Caco-2 (cell line): ENCODE data around the gene AMH. TPM values are rescaled to one million over a fixed set of nuclear protein-coding genes. Genes with fewer than 3 reads are reported as not detected.

ENCODE experiments used
- BruUV-seq: library from RNA; stranded (reverse); fragments of 400-500 nt; replicated peaks from 2 replicates; lab custom pipeline; 2021; lab: Mats Ljungman, UMichigan
- CTCF ChIA-PET: fragments of 300-600 bp; sonication (Branson Sonifier 250); formaldehyde crosslinking; loops from one replicate; lab custom pipeline; 2022; ENCODE audit warnings: antibody characterized with exemption; lab: Charles Lee
- POLR2A ChIA-PET: fragments of 300-600 bp; sonication (Branson Sonifier 250); formaldehyde crosslinking; loops from one replicate; lab custom pipeline; 2022; ENCODE audit warnings: antibody characterized with exemption; lab: Charles Lee
- DNase-seq, 2 experiments: peaks; one replicate each; pipeline versions ENCODE4 v3.0.0 to v3.0.0-alpha.2; 2020 to 2022
- H3K27me3 ChIP-seq: replicated peaks from 2 replicates; pipeline ENCODE4 v1.6.0; 2011; ENCODE audit warnings: low read length; ENCODE audit not compliant: control insufficient read depth, insufficient read depth
- H3K36me3 ChIP-seq: 2 replicates; pipeline ENCODE4 v1.5.1; 2011; ENCODE audit warnings: low read length; ENCODE audit not compliant: control insufficient read depth, insufficient read depth
- H3K4me1 ChIP-seq: fragments of 250-450 bp; sonication (Bioruptor Pico); 2 replicates; pipeline ENCODE4 v1.5.1; 2020; ENCODE audit warnings: mild to moderate bottlenecking
- H3K4me3 ChIP-seq: 2 replicates; pipeline ENCODE4 v1.5.1; 2011; ENCODE audit warnings: low read depth, mild to moderate bottlenecking, control low read depth, low read length
- H3K9me3 ChIP-seq: fragments of 250-450 bp; sonication (Bioruptor Pico); 2 replicates; pipeline ENCODE4 v1.5.1; 2020; ENCODE audit warnings: mild to moderate bottlenecking, moderate library complexity
- H3K27ac Mint-ChIP-seq: one replicate; pipeline ENCODE4 v1.8.0; 2022; ENCODE audit warnings: mixed read lengths; ENCODE audit not compliant: unreplicated experiment
- H3K27me3 Mint-ChIP-seq: one replicate; pipeline ENCODE4 v1.8.0; 2022; ENCODE audit warnings: mixed read lengths; ENCODE audit not compliant: insufficient read depth, unreplicated experiment
- H3K36me3 Mint-ChIP-seq: one replicate; pipeline ENCODE4 v1.8.0; 2022; ENCODE audit warnings: mild to moderate bottlenecking, mixed read lengths; ENCODE audit not compliant: insufficient read depth, unreplicated experiment
- H3K4me1 Mint-ChIP-seq: one replicate; pipeline ENCODE4 v1.8.0; 2022; ENCODE audit warnings: low read depth, mixed read lengths; ENCODE audit not compliant: unreplicated experiment
- H3K4me3 Mint-ChIP-seq: one replicate; pipeline ENCODE4 v1.8.0; 2022; ENCODE audit warnings: mild to moderate bottlenecking, moderate library complexity, mixed read lengths; ENCODE audit not compliant: unreplicated experiment
- H3K9me3 Mint-ChIP-seq: one replicate; pipeline ENCODE4 v1.8.0; 2022; ENCODE audit warnings: mixed read lengths; ENCODE audit not compliant: unreplicated experiment
- intact Hi-C: fragments of 100-400 bp; cut with micrococcal nuclease; formaldehyde crosslinking; loops from one replicate; pipeline ENCODE4 v1.10.0; 2022; ENCODE audit not compliant: unreplicated experiment
- total RNA-seq: library from RNA; stranded (reverse); gene quantifications from 2 replicates; pipeline ENCODE4 v1.2.3, GENCODE V29; 2022
- TF ChIP-seq, protein P1 (sequence below), 2 experiments: fragments of 200-600 bp in 1 of 2; IDR thresholded peaks; 1 replicate in 1 of 2; 2 replicates in 1 of 2; pipeline versions ENCODE4 v1.5.1 to v1.8.0; 2011 to 2022; ENCODE audit warnings: antibody characterized with exemption in 1 of 2, control low read depth in 1 of 2, inconsistent platforms in 1 of 2, low read depth in 1 of 2, low read length in 1 of 2, mild to moderate bottlenecking in 1 of 2, moderate library complexity in 1 of 2; ENCODE audit not compliant: insufficient read depth in 1 of 2, severe bottlenecking in 1 of 2, unreplicated experiment in 1 of 2

Gene AMH
- total RNA-seq, 1 experiment from 2014 or later, result 19.4 TPM

DNA sequence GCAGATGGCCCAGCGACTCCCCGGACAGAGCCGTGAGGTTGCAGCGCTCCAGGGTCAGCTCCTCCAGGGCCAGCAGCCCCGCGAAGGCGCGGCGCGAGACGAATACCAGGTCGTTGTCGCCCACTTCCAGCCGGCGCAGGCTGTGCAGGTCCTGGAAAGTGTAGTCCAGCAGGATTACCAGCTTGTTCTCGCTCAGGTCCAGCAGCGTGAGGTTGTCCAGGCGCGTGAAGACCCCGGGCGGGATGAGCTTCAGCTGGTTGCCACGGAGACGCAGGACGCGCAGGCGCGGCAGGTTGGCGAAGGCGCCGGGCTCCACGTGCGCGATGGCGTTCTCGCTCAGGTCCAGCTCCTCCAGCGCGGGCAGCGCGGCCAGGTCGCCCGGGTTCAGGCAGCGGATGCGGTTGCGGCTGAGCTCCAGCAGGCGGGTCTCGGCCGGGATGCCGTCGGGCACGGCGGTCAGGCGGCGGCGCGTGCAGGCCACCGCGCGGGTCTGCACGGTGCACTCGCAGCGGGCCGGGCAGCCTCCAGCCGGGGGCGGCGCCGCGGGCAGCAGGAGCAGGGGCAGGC lies 42.1 kb downstream of the AMH start:
- ChIA-PET CTCF (no interaction called here), POLR2A (no interaction called here)
- no TSS peak for BruUV-seq
- Mint-ChIP-seq H3K27ac (no peak overlapping the region), H3K4me3 (peak overlapping the region; percentile 61), H3K9me3 (no peaks in the 10 kb centered on the region), H3K36me3 (peaks cover 6% of the 10 kb centered on the region), H3K4me1 (no peaks in the 10 kb centered on the region), H3K27me3 (peaks cover 17% of the 10 kb centered on the region)
- peak in 1 of 2 experiments; percentile 49 for DNase-seq
- Histone ChIP-seq H3K4me3 (peak overlapping the region; percentile 25), H3K27me3 (peaks cover 2% of the 10 kb centered on the region), H3K4me1 (peaks cover 13% of the 10 kb centered on the region), H3K9me3 (no peaks in the 10 kb centered on the region), H3K36me3 (no peaks in the 10 kb centered on the region)
- TF ChIP-seq, protein P1, sequence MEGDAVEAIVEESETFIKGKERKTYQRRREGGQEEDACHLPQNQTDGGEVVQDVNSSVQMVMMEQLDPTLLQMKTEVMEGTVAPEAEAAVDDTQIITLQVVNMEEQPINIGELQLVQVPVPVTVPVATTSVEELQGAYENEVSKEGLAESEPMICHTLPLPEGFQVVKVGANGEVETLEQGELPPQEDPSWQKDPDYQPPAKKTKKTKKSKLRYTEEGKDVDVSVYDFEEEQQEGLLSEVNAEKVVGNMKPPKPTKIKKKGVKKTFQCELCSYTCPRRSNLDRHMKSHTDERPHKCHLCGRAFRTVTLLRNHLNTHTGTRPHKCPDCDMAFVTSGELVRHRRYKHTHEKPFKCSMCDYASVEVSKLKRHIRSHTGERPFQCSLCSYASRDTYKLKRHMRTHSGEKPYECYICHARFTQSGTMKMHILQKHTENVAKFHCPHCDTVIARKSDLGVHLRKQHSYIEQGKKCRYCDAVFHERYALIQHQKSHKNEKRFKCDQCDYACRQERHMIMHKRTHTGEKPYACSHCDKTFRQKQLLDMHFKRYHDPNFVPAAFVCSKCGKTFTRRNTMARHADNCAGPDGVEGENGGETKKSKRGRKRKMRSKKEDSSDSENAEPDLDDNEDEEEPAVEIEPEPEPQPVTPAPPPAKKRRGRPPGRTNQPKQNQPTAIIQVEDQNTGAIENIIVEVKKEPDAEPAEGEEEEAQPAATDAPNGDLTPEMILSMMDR (IDR thresholded peaks at IDR 0.05; ENCODE audit: insufficient read depth in 1 of 2, low read depth in 1 of 2, low read length in 1 of 2, severe bottlenecking in 1 of 2, unreplicated experiment in 1 of 2), result no peak
- intact Hi-C loops, result no loop called here

DNA sequence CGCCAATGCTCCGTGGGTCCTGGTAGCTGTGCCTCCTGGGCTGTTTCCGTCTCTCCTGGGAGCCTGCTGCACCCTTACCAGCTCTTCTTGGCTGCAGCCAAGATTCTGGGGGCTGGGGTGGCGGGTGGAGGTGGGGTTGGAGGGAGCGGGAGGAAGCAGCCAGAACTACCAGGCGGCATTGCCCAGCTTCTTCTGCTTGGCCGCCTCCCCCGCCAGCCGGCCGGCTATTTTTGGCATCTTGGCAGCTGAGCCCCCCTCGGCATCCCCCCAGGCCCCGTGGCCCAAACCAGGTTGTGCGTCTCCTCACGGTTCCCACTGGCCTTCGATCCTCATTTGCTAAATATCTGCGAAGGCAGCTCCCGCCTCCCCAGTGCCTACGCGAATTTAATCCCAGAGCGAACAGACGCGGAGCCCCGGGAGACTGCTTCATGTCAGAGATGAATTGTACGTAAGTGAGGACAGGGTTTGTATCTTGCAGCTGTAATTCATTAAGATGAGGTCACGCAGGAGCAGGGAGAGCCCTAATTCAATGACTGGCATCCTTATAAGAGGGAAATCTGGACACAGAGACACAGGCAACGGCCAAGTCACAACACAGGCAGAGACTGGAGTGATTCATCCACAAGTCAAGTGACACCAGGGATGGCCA lies 45.7 kb downstream of the AMH start:
- H3K4me3 Mint-ChIP-seq, result no peak overlapping the region
- H3K4me1 Mint-ChIP-seq, result no peaks in the 10 kb centered on the region
- no peak for DNase-seq
- H3K27me3 Mint-ChIP-seq, result peaks cover 9% of the 10 kb centered on the region
- Histone ChIP-seq H3K4me3 (no peak overlapping the region), H3K9me3 (no peaks in the 10 kb centered on the region), H3K36me3 (no peaks in the 10 kb centered on the region), H3K4me1 (peaks cover 13% of the 10 kb centered on the region), H3K27me3 (peaks cover 2% of the 10 kb centered on the region; the same call in 1 of the 2 replicates)
- no peak overlapping the region for H3K27ac Mint-ChIP-seq
- TF ChIP-seq, protein P1 (IDR thresholded peaks at IDR 0.05; ENCODE audit: insufficient read depth in 1 of 2, low read depth in 1 of 2, low read length in 1 of 2, severe bottlenecking in 1 of 2, unreplicated experiment in 1 of 2), result no peak
- H3K9me3 Mint-ChIP-seq, result no peaks in the 10 kb centered on the region
- intact Hi-C loops, result no loop called here
- H3K36me3 Mint-ChIP-seq, result peaks cover 6% of the 10 kb centered on the region
- BruUV-seq, result no TSS peak
- ChIA-PET CTCF (interaction anchor here (0.6 kb wide), 1 partner anchor 468 kb away, joined by 3 read pairs; no protein-coding TSS in a partner anchor), POLR2A (interaction anchor here (0.6 kb wide), 1 partner anchor 45 kb away, joined by 5 read pairs; no protein-coding TSS in a partner anchor)

DNA sequence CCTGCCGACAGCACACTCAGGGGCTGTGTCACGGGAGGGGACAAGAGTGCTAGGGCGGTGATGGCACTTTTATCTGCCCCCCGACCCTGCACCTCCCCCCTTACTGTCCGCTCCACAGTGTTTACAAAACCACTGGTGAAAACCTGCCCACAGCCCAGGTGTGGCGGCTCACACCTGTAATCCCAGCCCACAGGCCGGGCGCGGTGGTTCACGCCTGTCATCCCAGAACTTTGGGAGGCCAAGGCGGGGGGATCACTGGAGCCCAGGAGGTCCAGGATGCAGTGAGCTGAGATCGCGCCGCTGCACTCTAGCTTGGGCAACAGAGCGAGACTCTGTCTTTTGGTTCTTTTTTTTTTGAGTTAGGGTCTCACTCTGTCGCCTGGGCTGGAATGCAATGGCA lies 47.0 kb downstream of the AMH start:
- Mint-ChIP-seq H3K27me3 (peaks cover 7% of the 10 kb centered on the region), H3K36me3 (peaks cover 4% of the 10 kb centered on the region), H3K27ac (no peak overlapping the region), H3K4me1 (no peaks in the 10 kb centered on the region), H3K4me3 (no peak overlapping the region), H3K9me3 (no peaks in the 10 kb centered on the region)
- peaks cover 2% of the 10 kb centered on the region; the same call in 1 of the 2 replicates for H3K27me3 ChIP-seq
- no TSS peak for BruUV-seq
- no peaks in the 10 kb centered on the region for H3K9me3 ChIP-seq
- CTCF ChIA-PET, result no interaction called here
- H3K4me3 ChIP-seq, result no peak overlapping the region
- H3K36me3 ChIP-seq, result no peaks in the 10 kb centered on the region
- TF ChIP-seq, protein P1 (IDR thresholded peaks at IDR 0.05; ENCODE audit: insufficient read depth in 1 of 2, low read depth in 1 of 2, low read length in 1 of 2, severe bottlenecking in 1 of 2, unreplicated experiment in 1 of 2), result no peak
- no peak for DNase-seq
- intact Hi-C loops, result no loop called here
- peaks cover 3% of the 10 kb centered on the region for H3K4me1 ChIP-seq
- POLR2A ChIA-PET, result no interaction called here
